Retinal pigment epithelial cell (primary cell): ENCODE measurements around the gene LSMEM2.
A peak's percentile ranks its signal among the peaks of the same experiment; 100 is the strongest.
"Not testable (repeated sequence)": the region's sequence is repeated elsewhere in the genome, so short reads cannot be mapped to it uniquely, and the experiment has no call there.

Experiments
- DNase-seq: peaks from one replicate; pipeline ENCODE4 v3.0.0-alpha.2; 2010; ENCODE audit warnings: low read depth
- H3K4me3 ChIP-seq: 2 replicates; pipeline ENCODE4 v1.5.1; 2011; ENCODE audit warnings: mild to moderate bottlenecking, low read length, control low read depth, moderate library complexity
- TF ChIP-seq, protein P1 (sequence below): conservative IDR thresholded peaks from 2 replicates; pipeline ENCODE4 v1.5.1; 2011; ENCODE audit warnings: low read depth, low read length, control low read depth, inconsistent platforms

The LSMEM2 gene

GRCh38 chr3:50269460-50269859 lies 9.4 kb upstream of the LSMEM2 start:
- TF ChIP-seq, protein P1, sequence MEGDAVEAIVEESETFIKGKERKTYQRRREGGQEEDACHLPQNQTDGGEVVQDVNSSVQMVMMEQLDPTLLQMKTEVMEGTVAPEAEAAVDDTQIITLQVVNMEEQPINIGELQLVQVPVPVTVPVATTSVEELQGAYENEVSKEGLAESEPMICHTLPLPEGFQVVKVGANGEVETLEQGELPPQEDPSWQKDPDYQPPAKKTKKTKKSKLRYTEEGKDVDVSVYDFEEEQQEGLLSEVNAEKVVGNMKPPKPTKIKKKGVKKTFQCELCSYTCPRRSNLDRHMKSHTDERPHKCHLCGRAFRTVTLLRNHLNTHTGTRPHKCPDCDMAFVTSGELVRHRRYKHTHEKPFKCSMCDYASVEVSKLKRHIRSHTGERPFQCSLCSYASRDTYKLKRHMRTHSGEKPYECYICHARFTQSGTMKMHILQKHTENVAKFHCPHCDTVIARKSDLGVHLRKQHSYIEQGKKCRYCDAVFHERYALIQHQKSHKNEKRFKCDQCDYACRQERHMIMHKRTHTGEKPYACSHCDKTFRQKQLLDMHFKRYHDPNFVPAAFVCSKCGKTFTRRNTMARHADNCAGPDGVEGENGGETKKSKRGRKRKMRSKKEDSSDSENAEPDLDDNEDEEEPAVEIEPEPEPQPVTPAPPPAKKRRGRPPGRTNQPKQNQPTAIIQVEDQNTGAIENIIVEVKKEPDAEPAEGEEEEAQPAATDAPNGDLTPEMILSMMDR: no peak
- DNase-seq: no peak
- peak overlapping the region; percentile 51 for H3K4me3 ChIP-seq

- TF ChIP-seq, protein P1: no peak
- DNase-seq: no peak
- peak overlapping the region; percentile 51 for H3K4me3 ChIP-seq
Measured at GRCh38 chr3:50269977-50270413, 8.9 kb upstream of the LSMEM2 start.

DNA sequence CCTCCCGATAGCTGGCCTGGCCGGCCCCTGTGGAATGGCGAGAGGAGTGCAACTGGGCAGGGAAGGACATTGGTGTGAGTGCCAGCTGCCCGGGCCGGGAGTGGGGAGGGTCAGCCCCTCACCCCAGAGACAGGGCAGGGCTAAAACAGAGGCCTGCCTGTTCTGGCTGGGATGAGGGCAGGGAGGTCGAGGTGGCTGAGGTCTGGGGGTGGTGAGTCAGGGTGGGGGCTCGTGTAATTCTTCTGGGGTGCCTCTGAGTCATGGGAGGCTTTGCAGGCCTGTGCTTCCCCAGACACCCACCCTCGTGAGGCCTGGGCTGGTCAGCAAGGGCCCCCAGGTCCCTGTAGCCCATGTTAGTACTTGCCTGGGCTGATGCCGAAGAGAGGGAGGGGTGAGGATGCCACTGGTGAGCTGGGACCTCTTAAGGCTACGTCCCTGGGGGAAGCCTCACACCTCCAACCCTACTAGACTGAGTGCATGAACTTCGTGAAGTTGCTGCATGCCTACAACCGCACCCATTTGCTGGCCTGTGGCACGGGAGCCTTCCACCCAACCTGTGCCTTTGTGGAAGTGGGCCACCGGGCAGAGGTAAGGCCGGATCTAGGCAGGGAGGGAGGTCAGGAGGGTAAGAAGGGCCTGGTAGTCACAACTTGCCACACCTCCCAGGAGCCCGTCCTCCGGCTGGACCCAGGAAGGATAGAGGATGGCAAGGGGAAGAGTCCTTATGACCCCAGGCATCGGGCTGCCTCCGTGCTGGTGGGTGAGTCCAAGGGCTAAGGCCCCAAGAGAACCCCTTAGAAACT lies 8.3 kb upstream of the LSMEM2 start:
- no peak for DNase-seq
- H3K4me3 ChIP-seq: peak overlapping the region; percentile 51
- TF ChIP-seq, protein P1: no peak

GRCh38 chr3:50271314-50271936 lies 7.5 kb upstream of the LSMEM2 start:
- no peak overlapping the region for H3K4me3 ChIP-seq
- TF ChIP-seq, protein P1: no peak
- no peak for DNase-seq

DNA sequence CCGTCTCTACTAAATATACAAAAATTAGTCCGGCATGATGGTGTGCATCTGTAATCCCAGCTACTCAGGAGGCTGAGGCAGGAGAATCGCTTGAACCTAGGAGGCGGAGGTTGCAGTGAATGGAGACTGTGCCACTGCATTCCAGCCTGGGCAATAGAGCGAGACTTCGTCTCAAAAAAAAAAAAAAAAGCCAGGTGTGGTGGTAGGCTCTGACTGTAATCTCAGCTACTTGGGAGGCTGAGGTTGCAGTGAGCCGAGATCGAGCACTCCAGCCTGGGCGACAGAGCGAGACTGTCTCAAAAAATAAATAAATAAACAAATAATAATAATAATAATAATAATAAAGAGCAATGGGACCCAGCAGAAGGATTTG lies 6.4 kb upstream of the LSMEM2 start:
- DNase-seq, H3K4me3 ChIP-seq: not testable (repeated sequence)

DNA sequence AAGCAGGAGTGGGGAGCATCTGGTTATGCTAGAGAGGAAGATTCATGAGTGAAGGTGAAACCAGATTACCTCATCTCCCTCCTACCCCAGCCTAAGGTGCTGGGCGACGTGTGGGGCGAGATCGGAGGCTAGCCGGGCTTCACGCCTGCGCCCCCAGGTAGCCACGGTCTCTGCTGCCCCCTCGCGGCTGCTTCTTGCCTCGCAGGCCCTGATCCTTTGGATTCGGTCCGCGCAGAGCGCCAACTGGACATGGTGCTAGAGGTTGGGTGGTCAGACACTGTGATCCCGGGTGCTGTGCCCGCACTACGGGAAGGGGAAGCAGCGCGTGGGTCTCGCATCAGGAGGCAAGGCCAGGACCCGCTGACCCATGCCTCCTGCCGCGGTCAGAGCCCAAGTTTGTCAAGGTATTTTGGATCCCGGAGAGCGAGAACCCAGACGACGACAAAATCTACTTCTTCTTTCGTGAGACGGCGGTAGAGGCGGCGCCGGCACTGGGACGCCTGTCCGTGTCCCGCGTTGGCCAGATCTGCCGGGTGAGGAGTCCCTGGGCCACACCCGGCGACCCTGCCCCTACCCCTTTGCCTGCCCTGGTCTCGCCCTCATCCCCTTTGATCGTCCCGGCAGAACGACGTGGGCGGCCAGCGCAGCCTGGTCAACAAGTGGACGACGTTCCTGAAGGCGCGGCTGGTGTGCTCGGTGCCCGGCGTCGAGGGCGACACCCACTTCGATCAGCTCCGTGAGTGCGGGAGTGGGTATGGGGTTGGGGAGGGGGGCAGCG lies 5.8 kb upstream of the LSMEM2 start:
- H3K4me3 ChIP-seq: no peak overlapping the region
- DNase-seq: no peak
- TF ChIP-seq, protein P1: peak; percentile 93

- TF ChIP-seq, protein P1: no peak
- no peak overlapping the region for H3K4me3 ChIP-seq
- DNase-seq: no peak
Measured at GRCh38 chr3:50273689-50274065, 5.2 kb upstream of the LSMEM2 start.
